Tibial nerve (tissue), 4 donors: ENCODE results near the gene DHRS1.

Experiments
- CTCF ChIP-seq, 5 experiments: fragments of 200-600 bp in 3 of 5; fragments of 450-650 bp in 2 of 5; sonication (generic) in 3 of 5; IDR thresholded peaks; one replicate each; pipeline ENCODE4 v1.5.1; 2016 to 2019; ENCODE audit warnings: antibody characterized with exemption in 5 of 5, mild to moderate bottlenecking in 3 of 5, moderate library complexity in 2 of 5
- EP300 ChIP-seq, 2 donors: sonication (generic); formaldehyde crosslinking; IDR thresholded peaks; one replicate each; pipeline ENCODE4 v1.6.1; 2017; ENCODE audit warnings: antibody characterized with exemption in 2 of 2, mild to moderate bottlenecking in 1 of 2

GRCh38 chr14:24249230-24250021 lies 50.2 kb downstream of the DHRS1 start:
- no peak for TF ChIP-seq CTCF (IDR thresholded peaks at IDR 0.05)
- no peak for TF ChIP-seq EP300 (IDR thresholded peaks at IDR 0.05)
